NCI-H2171 (cell line): ENCODE measurements around the gene SELENOP.

ENCODE experiments used
- DNase-seq: peaks from one replicate; lab custom pipeline; 2025; lab: John Stamatoyannopoulos, UW

SELENOP gene

GRCh38 chr5:42798284-42799240 lies 13.1 kb downstream of the SELENOP start:
- no peak for DNase-seq

- DNase-seq = no peak
Observed at GRCh38 chr5:42791151-42791550, 20.5 kb downstream of the SELENOP start.

GRCh38 chr5:42787845-42788244 lies 23.8 kb downstream of the SELENOP start:
- no peak for DNase-seq

DNA sequence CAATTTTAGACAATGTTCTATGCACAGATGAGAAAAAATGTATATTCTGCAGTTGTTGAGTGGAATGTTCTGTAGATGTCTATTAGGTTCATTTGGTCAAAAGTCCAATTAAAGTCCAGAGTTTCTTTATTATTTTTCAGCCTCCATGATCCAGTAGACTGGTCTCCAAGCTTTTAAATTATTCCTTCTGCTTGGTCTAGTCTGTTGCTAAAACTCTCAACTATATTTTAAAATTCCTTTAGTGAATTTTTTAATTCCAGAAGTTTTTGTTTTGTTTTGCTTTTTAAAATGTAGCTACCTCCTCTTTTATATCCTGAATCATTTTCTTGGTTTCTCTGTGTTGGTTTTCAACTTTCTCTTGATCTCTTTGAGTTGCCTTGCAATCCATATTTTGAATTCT lies 24.6 kb downstream of the SELENOP start:
- no peak for DNase-seq

- no peak for DNase-seq
Observed at GRCh38 chr5:42785756-42786155, 25.9 kb downstream of the SELENOP start.

DNA sequence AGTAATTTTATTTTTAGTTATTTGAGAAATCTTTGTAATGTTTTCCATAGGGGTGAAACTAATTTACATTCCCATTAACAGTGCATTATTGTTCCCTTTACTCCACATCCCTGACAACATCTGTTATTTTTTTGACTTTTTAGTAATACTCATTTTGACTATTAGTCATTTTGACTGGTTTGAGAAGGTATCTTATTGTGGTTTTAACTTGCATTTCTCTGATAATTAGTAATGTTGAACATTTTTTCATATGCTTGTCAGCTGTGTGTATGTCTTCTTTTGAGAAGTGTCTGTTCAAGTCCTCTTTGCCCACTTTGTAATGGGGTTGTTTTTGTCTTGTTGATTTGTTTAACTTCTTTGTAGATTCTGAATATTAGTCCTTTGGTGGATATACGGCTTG lies 27.6 kb downstream of the SELENOP start:
- DNase-seq = no peak

DNA sequence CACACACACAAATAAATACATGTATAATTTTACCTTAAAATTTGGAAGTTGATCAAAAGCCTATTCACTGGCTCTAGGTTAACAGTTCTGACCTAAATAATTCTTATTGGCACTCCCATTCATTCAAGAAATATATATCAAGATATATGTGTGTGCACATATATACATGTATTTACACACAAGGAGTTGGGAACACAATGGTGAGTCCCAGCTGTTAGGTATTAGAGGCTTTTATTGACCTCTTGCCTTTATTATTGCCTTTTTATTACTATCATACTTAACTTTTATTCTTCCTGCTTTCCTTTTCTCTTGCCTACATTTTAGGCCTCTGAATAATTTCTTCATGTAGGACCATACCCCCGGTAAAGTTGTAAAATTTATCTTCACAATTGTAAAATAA lies 30.1 kb downstream of the SELENOP start:
- no peak for DNase-seq

- DNase-seq = no peak
Observed at GRCh38 chr5:42779083-42779482, 32.6 kb downstream of the SELENOP start.

DNA sequence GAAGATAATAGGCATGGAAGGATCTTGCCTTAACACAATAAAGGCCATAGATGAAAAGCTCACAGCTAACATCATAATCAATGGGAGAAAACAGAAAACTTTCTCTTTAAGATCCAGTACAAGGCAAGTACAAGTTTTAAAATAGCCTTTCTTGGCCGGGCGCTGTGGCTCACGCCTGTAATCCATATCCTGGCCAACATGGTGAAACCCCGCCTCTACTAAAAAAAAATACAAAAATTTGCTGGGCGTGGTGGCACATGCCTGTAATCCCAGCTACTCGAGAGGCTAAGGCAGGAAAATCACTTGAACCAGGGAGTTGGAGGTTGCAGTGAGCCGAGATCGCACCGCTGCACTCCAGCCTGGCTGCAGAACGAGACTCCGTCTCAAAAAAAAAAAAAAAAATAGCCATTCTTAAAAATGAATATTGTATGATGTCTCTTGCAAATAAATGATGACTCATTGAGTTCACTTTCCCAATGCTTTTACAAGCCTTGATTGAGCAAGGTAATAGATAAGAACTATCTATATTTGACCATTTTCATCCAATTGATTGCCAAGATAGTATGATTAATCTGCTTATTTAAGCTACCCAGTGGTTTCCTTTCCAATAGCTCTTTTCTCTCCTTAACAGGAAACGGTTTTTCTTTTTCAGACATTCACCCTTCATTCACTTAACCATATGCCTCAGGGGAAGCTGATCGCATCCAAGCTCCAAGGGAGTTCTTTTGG lies 39.3 kb downstream of the SELENOP start:
- DNase-seq = no peak

DNA sequence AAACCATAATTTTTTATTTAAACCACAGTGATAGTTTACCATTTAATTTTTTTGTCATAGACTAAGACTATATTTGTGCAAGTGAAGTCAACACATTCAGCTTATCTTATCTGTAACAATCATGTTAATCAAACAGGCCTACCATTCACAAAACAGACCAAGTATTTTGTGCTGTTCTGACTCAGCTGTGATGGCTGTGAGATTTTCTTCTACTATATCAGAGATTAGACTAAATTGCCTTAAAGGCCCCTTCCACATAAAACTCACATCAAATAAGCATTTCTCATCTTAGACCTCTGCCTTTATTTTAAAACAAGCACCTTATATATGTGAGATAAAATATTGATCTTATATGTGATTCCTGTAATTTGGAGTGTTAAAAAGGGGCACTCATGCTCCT lies 41.7 kb downstream of the SELENOP start:
- DNase-seq = no peak

- DNase-seq = no peak
Observed at GRCh38 chr5:42768106-42768504, 43.6 kb downstream of the SELENOP start.

DNA sequence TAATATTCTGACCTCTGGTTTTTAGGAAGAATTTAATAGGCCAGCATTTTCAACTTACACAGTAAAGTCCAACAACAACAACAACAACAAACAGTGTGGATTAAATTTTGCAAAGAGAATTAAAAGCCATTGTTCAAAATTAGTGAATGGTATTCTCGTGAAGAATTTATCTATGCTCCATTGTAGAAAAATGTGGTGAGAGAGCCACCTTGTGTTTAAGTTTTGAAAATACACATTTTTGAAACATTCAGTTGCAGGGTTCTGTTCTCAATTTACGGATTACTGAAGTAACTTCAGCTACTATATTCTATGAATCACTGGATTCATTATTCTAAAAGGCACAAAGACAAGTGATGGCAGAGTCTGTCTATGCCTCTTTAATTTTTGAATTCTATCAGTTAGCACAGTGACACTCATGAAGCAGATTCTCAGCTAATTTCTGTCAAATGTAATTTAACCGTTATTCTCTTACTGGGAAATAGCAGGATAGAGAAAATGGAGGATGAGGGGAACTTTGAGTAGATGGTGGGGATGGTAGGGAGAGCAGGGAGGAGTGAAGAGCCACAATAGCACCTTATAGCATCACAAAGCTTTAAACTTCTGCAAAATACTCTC lies 44.1 kb downstream of the SELENOP start:
- DNase-seq = no peak

GRCh38 chr5:42761791-42762190 lies 49.9 kb downstream of the SELENOP start:
- DNase-seq = no peak

GRCh38 chr5:42760426-42760825 lies 51.3 kb downstream of the SELENOP start:
- no peak for DNase-seq

DNA sequence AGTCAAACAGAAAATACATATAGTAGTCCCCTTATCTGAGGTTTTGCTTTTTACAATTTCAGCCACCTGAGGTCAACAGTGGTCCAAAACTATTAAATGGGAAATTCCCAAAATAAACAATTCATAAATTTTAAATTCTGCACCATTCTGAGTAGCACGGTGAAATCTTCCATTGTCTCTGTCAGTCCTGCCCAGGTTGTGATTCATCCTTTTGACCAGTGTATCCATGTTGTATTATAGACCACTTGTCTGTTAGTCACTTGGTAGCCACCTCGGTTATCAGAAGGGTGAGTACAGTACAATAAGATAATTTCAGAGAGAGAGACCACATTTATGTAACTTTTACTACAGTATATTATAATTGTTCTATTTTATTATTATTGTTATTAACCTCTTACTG lies 52.2 kb downstream of the SELENOP start:
- DNase-seq = no peak

GRCh38 chr5:42756606-42757601 lies 54.8 kb downstream of the SELENOP start, which contains the start of gene CCDC152:
CCDC152 (plus strand) TSS chr5:42756818; CDS start chr5:42759122, 2,304 bp downstream.
- DNase-seq = no peak

GRCh38 chr5:42753099-42753498 lies 58.6 kb downstream of the SELENOP start:
- no peak for DNase-seq

GRCh38 chr5:42751044-42751443 lies 60.6 kb downstream of the SELENOP start:
- no peak for DNase-seq

GRCh38 chr5:42750507-42750906 lies 61.2 kb downstream of the SELENOP start:
- DNase-seq = no peak
